Stimulated activated CD4-positive, alpha-beta T cell treated with anti-CD3 and anti-CD28 coated beads, Interleukin-1b, Interleukin-23, amount 100 ng/mL, for 48 hours (primary cell): ENCODE measurements around the gene BST1.
"Not testable (repeated sequence)": the region's sequence is repeated elsewhere in the genome, so short reads cannot be mapped to it uniquely, and the experiment has no call there.

Source experiments
- DNase-seq: peaks from one replicate; pipeline ENCODE4 v3.0.0-alpha.2; 2020

The BST1 gene

DNA sequence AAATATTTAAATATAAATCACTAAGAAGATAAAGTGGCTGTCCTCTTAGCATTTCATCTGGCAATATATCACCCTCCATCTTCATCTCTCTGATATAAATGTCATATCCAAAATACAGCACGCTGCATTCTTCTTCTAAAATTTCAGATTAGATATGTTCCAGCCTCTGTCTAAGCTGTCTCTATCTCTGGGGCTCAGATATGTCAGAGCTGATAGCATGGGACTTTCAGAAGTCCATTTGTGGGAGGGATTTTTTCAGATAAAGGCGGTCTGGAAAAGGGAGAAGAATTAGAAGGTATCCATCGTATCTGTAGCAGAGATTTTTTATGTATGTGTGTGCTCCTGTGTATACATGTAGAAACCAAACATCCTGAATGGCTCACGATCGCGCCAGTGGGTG, 50.2 kb downstream of the BST1 start:
- no peak for DNase-seq

DNA sequence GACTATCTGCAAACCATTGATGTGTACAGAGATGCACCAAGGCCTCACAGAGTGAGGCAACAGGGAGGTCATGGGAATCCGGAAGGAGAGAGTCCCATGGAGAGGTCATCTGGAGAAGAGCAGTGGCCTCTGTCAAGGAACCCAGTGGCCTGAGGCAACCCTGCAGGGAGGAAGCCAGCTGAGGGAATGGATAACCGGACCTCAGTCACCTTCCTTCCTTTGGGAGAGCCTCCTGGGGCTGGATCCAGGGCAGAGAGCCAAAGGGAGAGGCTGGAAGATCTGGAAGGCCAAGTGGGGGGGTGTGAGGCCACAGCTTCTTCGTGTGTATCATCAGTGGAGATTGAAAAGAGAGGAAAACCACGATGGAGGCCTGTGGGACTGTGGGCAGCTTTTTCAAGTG, 50.9 kb downstream of the BST1 start:
- DNase-seq: no peak

DNA sequence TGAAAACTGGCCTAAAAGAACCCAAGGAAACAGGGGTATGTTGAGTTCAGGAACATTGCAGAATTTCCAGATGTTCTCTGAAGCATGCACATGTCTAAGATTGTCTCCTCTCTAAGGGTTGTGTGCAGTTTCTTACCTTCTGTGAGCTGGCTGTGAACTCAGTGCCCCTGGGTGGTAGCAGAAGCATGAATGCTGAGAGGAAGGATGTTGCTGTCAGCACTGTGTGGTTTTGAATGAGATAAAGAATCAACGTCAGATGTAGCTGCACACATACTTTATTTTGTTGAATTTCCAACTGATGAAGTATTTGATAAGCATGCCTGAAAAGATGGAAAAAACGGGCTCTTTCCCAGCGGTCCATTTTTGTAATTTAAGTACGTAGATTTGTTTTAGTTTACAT, 51.5 kb downstream of the BST1 start:
- DNase-seq: peak; percentile 56

DNA sequence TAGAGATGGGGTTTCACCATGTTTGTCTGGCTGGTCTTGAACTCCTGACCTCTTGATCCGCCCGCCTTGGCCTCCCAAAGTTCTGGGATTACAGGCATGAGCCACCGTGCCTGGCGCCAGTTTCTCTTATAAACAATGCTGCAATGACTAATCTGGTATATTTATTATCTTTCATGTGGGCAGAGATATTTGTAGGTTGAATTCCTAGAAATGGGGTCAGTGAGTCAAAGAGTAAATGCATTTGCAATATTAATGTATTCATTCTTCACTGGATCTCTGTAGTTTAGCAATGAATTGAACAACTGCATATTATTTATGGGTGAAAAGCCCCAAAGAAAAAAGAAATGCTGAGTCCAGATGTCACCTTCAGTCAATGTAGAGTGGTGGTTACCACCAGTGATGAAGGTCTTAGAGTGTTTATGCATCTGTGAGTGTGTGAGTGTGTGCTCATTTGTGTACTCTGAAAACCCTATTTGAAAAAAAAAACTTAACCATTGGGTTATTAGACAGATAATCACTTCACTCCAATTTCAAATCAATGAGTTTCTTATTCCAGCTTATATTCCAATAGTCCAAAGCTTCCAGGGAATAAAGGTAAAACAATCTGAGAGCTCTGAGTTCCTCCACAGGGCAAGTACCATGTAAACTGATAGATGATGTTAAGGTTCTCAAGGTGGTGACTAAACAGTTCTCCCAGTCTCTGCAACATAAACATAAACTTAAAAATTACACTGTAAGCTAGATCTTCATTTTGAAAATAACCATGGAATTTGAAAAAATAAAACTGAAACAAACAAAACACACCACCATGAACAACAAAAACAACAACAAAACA, 52.7 kb downstream of the BST1 start:
- DNase-seq: peak; percentile 73

DNA sequence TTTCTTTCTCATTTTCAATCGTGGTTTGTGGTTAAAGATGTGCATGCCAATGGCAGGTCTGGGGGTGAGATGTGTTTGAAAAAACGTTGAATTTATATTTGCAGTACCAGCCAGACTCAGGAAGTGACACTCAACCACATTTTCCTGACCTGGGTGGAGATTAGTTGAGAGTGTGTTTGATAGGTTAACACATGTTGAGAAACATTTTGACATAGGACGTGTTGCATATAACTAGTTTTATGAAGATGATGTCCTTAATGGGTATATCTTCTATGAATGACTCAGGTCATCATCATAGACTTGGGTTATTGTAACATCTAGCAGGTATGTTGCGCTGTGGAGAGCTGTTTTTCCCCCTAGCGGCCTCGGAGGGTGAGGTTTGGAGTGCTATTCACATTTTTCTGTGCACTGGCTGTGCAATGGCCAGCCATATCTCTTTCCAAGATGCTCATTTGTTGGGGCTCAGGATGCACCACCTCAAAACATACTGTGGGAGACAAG, 53.5 kb downstream of the BST1 start:
- peak; percentile 82 for DNase-seq

DNA sequence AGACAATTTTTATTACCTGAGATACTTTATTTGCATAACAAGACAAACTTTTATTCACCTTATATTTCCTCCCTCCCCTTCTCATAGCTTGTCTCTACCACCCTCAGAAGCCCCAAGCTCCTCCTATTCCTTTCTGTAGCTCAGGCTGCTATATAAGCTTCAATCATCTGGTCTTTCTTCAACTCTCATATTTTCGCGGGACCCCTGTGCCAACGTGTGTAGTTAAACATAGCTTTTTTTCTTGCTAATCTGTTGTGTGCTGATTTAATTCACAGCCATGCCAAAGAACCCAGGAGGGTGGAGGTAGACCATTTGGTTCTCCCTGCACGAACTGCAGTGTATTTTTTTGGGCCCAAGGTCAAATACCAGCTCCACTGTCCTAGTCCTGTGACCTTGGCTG, 54.2 kb downstream of the BST1 start:
- DNase-seq: no peak

DNA sequence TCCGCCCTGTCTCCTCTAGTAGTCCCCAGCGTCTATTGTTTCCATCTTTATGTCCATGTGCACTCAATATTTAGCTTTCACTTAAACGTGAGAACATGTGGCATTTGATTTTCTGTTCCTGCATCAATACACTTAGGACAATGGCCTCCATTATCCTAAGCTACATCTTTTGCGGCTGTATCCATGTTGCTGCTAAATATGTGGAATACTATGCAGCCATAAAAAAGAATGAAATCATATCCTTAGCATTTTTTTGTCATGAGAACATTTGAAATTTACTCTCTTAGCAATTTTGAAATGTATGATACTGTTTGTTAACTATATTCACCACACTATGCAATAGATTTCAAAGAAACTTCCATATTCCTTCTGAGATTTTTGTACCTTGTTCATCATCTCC, 55.4 kb downstream of the BST1 start:
- DNase-seq: no peak

DNA sequence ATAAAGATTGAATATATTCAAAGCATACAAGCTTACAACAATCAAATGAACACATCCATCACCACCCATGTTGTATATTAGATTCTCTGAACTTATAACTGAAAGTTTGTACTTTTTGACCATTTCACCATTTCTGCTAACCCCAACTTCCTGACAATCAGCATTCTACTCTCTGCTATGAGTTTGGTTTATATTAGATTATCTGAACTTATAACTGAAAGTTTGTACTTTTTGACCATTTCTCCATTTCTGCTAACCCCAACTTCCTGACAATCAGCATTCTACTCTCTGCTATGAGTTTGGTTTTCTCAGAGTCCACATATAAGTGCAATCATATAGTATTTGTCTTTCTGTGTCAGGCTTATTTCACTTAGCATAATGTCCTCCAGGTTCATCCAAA, 59.6 kb downstream of the BST1 start:
- DNase-seq: not testable (repeated sequence)

DNA sequence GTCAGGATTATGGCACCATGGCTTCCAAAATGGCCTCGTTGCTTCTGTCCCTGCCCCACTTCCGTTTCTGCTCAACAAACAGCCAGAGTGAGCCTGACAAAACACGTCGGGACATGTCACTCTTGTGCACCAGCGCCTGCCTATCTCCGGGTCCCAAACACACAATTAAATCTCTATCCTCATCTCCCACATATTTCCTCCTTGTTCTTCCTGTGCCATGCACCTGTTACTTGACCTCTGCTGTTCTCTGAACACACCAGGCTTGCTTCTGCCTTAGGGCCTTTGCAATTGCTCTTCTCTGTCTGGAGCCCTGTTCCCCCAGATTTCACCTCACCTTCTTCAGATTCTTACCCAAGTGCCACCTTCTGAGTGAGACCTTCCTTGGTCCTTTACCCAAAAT, 62.5 kb downstream of the BST1 start:
- no peak for DNase-seq

DNA sequence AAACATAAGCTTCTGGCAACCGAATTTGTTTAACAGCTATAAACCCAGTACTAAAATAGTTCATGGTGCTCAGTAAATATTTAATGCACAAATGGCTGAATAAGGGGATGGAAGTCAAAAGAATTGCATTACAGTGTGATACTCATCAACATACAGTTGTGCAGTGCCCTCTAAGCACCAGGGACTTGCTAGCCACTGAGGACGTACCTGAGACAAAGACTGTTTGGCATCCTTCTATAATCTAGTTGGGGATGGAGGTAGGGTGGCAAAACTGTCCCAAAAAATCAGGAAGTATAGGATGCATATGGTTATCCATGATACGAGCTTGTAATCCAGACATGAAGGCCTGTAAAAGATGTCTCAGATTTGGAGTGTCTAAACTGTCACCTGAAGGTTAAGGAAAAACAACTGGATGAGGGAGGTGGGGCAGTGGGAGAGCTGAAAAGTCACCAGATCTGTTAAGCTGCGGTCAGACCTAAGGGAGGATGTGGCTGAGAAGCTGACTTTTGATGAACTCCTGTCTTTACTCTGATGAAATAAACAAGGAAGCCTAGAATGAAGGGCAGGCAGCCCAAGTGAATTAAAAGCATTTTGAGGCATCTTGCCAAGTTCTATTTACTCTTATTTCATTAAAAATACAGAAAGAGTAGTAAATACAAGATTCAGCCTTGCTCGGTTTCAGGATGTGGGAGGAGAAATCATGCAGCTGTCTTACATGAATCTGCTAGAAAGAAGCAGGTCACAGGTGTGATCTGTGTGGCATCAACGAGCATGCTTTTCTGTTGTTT, 63.2 kb downstream of the BST1 start:
- peak; percentile 40 for DNase-seq

DNA sequence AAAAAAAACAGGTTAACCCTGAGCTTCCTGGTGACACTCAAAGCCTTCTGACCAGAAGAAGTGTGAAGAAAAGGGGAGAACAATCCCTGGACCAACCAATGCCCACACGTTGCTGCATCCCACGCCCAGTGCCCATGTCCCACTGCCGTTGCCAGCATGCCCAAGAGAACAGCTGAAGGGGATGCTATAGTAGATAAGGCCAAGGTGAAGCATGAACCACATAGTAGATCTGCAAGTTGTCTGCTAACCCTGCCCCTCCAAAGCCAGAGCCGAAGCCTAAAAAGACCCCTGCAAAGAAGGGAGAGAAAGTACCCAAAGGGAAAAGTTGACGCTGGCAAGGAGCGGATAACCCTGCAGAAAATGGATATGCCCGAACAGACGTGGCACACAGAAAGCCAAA, 64.0 kb downstream of the BST1 start:
- DNase-seq: no peak

DNA sequence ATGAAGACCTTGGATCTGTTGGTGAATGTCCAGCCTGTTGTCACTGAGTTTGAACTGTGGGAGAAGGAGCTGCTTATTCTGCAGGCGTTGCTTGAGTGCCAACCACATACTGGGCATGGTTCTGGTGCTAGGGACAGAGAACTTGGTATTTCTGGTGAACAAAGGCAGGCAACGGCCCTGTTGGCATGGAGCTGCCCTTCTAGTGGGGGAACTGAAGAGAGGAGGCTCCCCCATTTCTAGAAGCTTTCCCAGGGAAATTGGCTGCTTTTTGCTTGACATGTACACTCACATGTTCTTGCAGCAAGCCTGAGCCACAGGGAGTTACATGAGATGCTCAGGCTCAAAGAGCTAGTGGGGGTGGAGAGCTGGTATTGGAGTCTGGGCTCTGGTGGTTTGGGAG, 66.3 kb downstream of the BST1 start:
- no peak for DNase-seq

DNA sequence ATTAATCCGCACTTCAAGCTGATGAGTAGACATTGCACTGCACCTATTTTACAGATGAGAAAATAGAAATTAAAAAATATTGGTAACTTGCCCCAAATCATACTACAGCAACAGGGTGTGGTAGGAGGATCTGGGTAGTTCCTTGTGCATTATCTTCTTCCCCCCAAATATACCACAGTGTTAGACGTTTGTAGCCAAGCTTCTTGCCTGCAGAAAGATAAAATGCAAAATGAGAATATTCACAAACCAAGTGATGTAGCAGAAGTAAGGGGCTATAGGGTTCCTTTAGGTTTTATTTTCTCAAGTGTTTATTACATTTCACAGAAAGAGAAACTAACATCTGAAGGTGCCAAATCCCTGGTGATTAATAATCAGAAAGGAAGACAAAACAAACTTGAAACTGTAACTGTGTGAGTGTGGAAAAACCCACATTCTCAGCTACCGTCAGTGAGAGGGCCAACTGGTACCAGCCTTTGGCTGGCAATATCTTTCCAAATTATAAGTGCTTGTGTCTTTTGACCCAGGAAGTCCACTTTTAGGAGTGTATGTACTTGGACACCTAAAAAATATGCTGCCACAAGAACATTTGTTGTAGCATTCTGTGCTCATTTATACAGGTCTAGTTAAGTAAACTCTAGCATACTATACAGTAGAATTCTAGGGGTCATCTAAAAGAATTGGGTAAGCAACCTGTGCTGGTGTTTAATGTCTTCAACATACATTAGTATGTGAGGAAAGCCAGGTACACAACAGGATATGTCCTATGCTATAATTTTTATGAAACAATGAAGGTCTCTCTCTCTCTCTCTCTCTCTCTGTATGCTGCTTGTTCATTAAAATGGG, 68.6 kb downstream of the BST1 start:
- DNase-seq: peak; percentile 15

DNA sequence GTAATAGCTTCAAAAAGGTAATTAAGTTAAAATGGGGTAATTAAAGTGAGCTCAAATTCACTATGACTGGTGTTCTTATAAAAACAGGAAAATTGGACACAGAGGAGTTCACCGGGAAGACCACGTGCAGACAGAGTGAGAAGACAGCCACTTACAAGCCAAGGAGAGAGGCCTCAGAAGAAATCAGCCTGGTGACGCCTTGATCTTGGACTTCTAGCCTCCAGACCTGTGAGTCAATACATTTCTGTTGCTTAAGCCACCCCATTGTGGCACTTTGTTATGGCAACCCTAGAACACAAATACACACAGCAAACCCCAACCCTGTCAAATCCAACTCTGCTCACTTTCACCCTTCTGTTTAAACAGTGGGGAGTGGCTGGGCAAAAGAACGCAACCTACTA, 71.2 kb downstream of the BST1 start:
- DNase-seq: no peak

DNA sequence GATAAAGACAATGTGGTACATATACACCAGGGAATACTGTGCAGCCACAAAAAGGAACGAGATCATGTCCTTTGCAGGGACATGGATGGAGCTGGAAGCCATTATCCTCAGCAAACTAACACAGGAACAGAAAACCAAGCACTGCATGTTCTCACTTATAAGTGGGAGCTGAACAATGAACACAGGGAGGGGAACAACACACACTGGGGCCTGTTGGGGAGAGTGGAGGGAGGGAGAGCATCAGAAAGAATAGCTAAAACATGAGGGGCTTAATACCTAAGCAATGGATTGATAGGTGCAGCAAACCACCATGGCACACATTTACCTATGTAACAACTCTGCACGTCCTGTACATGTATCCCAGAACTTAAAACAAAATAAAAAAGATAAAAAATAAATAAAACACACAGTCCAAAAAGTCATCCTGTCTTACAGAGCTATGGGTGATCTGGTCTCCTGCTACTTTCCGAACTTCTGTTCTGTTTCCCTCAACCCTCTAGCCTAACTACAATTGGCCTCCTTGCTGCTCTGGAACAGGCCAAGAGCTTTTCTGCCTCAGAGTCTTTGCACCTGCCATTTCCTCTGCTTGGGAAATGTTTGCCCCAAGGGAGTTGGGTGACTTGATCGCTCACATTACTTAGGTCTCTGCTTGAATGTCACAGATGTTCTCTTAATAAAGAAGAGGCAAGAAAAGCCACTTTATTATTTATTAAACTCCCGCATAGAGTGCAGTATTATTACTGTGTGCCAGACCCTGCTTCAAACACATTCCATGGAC, 74.2 kb downstream of the BST1 start:
- no peak for DNase-seq

DNA sequence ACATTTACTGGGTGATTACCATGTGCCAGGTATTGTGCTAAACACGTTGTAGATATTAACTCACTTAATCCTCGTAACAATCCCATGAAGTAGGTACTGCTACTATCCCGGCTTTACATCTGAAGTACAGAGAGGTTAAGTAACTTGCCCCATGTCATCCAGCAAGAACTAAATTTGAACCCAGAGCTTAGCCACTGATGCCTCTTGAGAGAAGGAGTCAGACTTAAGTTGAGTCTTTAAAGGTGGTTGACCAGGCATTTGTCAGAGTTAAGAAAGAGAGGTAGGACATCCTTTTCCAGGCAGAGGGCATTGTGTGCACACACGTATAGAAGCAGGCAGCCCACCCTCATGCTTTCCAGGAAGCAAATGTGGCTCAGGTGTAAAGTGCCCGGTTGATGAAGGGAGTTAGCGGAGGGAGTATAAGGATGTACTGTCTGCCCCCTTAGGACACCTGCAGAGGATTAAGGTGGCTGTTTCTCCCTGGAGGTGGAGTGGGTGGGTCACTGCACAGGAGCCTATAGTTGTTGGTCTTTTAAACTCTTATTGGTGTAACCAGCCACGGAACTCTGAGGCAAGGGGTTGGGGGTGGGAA, 74.9 kb downstream of the BST1 start:
- no peak for DNase-seq

DNA sequence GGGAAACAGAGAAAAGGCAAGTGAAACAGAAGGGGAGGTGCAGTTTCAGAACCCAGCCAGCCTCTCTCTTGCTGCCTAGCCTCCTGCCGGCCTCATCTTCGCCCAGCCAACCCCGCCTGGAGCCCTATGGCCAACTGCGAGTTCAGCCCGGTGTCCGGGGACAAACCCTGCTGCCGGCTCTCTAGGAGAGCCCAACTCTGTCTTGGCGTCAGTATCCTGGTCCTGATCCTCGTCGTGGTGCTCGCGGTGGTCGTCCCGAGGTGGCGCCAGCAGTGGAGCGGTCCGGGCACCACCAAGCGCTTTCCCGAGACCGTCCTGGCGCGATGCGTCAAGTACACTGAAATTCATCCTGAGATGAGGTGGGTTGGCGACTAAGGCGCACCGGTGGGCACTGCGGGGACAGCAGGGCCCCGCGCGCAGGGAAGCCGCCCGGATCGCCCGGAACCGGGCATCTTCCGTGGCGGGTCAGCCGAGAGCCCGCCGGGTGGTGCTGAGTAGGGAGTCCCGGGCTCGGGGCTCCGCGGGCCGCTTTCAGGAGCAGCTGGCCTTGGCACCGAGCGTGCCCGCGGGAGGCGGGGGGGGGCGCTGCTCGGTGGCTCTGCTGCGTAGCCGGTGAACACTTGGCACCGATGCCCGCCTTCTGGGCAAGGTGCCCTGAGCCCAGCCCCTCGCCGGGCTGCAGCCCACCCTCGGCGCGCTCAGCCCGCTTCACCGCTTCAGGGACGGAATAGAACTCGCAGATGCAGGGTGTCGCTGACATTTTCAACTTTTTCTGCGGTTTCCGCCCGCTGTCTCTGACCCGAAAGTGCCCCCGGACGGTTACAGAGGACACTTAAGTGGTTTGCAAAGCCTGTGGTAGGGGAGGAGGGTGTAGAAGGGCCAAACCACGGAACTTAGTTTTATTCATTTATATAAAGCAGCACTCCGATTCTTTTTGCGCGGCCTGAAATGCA, 75.7 kb downstream of the BST1 start, which contains the start of gene CD38:
Gene CD38, plus strand, starts transcription at position 40 of the 953 bp plus-strand sequence. Its CDS starts 87 bp downstream, at position 127.
- peak; percentile 48 for DNase-seq

DNA sequence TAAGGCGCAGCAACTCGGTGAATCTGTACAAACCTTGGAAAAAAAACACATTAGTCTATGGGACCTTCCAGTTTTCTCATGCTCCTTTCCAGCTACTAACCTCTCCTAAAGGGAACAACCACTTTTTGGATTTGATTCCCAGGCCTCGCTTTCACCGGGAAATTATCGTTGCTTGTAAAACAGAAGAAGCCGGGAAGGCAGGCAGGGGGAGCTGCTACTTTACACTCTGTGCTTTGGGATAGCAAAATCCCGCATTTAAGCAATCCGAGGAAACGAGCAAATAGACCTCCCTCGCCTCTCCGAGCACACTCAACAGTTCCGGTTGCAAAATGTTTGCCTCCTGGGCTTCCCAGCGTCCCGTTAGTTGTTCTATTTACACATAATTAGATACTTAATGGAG, 76.4 kb downstream of the BST1 start:
- no peak for DNase-seq

DNA sequence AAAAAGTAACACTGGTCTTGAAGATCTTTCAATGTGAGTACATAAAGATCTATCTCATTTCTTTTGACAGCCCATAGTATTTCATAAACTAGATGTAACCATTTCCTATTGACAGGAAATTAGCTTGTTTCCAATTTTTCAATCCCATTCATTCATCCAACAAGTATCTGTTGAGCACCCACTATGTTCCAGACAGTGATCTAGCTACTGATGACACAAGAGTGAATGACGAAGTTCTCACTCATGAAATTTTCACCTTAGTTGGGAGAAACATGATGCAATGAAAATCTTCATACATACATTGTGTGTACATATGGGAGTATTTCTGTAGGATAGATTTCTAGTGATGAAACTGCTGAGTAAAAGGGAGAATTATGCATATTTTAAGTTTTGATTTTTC, 76.9 kb downstream of the BST1 start:
- DNase-seq: no peak

DNA sequence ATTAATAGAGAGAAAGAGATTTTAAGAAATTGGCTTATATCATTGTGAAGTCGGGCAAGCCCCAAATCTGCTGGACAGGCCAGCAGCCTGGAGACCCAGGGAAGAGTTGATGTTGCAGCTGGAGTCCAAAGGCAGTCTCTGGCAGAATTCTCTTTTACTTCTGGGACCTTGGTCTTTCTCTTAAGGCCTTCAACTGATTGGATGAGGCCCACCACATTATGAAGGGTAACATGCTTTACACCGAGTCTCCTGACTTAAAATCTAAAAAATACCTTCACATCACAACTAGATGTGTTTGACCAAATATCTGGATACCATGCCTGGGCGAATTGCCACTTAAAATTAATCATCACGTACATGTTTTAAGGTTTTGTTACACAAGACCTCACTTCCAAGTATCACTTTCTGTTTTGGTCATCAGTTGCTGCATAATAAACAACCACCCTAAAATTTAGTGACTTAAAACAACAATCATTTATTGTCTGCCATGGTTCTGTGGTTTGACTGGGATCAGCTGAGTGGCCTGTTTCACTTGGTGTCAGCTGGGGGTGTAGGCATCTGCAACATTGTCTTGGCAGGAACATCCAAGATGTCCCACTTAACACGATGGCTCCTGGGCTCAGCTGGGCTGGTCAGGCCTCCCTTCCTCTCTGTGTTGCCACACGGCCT, 78.7 kb downstream of the BST1 start:
- peak; percentile 50 for DNase-seq
